GM18870 (cell line): ENCODE results near the gene SEPTIN7.

Experiments
- ATAC-seq: cut with Tn5 transposase; IDR thresholded peaks from one replicate; pipeline ENCODE4 v1.9.1; 2021; ENCODE audit warnings: moderate library complexity; ENCODE audit not compliant: unreplicated experiment

Gene SEPTIN7

GRCh38 chr7:35826751-35827150, 25.9 kb downstream of the SEPTIN7 start:
- ATAC-seq, result no peak

DNA sequence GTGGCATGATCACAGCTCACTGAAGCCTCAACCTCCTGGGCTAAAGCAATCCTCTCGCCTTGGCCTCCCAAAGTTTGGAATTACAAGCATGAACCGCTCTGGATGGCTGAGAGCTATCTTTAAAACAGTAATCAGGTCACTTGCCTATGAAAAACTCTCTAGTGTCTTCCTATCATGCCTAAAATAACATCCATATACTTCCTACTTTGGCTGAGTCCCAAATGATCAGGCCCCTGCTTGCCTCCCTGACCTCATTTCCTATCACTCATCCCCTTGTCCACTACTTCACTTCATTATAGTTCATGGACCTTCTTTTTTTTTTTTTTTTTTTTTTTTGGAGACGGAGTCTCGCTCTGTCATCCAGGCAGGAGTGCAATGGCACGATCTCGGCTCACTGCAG, 28.0 kb downstream of the SEPTIN7 start:
- ATAC-seq, result no peak

DNA sequence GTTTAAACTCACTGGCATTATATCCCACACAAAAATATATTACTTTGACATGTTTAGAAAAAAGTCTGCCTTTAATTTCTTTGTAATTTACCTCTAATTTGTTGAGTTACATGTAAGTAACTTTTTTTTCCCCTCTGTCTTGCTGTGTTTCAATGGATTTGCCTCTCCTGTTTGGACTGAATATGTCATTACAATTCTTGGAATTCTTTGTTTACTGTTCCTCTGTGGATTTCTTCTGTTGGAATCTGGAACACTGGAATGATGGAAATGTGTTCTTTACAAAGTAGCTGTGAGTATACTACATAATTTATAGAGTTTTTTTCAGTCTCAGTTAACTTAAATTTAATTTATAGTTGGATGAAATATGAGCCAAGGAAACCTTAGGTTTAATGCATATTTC, 30.4 kb downstream of the SEPTIN7 start:
- no peak for ATAC-seq

GRCh38 chr7:35839860-35840854, 39.3 kb downstream of the SEPTIN7 start:
- ATAC-seq, result no peak

DNA sequence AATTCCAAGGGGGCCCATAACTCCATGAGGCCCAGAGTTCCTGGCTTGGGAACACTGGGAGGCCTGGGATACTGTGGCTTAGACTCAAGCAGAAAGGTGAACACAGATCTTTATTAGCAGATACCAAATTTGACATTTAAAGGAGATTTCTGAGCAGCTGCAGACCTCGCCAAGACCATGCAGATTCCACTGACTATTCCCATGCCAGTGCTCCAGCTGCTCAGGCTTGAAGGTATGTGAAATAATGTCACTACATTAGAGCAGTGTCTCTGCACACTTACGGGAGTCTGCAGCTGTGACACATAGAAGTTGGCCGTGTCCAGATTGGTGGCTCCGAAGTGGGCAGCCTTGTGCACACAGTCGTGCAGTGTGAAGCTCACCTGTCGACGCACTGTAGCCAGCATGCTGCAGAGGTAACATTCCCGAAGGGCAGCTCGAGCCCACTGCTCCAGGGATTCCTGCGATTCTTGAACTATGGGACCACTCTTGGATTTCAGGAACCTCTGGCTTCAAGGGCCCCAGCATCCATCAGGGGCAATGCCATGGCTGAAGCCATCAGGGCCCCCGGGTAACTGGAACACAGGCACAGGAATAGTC, 46.1 kb downstream of the SEPTIN7 start:
- ATAC-seq, result no peak

- no peak for ATAC-seq
These were observed 47.9 kb downstream of the SEPTIN7 start for GRCh38 chr7:35848725-35849124.

DNA sequence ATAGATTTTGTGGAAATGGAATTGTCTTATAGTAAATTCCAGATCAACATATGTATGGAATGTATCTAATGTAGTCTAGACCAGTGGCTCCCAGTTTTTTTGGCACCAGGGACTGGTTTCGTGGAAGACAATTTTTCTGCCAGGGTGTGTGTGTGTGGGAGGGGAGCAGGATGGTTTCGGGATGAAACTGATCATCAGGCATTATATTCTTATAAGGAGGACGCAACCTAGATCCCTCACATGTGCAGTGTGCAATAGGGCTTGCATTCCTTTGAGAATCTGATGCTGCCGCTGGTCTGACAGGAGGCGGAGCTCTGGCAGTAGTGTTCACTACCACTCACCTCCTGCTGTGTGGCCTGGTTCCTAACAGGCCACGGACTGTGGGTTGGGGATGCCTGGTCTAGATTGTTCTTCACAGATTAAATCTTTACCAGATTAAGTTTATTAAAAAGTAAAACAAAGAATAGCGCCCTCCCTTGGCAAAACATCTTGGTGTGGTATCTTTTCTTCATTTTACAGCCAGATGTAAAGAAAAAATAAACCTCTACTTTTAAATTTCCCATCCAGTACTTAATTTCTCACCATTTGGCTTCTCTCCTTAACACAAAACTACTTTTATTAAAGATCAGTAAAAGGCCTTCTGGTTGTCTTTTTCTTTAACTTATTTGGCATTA, 48.4 kb downstream of the SEPTIN7 start:
- ATAC-seq, result no peak

- no peak for ATAC-seq
These were observed 49.1 kb downstream of the SEPTIN7 start for GRCh38 chr7:35849954-35850353.
